IPS DF 4.7 (cell line): Measurements from ENCODE around the gene MRPL42.
"Not testable (repeated sequence)": the region's sequence is repeated elsewhere in the genome, so short reads cannot be mapped to it uniquely, and the experiment has no call there.

Source experiments
- DNase-seq: peaks from one replicate; pipeline ENCODE4 v3.0.0-alpha.2; 2013; ENCODE audit warnings: low spot score; ENCODE audit errors: extremely low read depth

The MRPL42 gene

GRCh38 chr12:93467351-93468007 lies at the start of gene MRPL42:
Gene MRPL42, plus strand, starts transcription at chr12:93467514. Its CDS starts 1,772 bp downstream, at chr12:93469286.
- peak; percentile 72 for DNase-seq

DNA sequence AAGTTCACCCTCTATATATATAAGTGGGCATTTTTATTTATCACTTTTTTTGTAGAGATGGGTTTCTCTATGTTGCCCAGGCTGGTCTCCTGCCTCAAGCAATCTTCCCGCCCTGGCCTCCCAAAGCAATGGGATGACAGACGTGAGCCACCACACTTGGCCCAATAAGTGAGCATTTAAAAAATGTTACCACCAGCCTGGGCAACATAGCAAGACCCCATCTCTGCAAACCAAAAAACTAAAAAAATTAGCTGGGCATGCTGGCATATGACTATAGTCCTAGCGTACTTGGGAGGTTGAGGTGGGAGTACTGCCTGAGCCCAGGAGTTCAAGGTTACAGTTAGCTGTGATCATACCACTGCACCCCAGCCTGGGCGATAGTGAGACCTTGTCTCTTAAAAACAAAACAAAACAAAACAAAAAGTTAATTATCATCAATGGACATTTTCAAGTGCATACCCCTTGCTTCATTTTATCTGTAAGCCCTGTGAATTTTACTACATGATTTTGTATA lies 49.3 kb upstream of the MRPL42 start:
- no peak for DNase-seq

DNA sequence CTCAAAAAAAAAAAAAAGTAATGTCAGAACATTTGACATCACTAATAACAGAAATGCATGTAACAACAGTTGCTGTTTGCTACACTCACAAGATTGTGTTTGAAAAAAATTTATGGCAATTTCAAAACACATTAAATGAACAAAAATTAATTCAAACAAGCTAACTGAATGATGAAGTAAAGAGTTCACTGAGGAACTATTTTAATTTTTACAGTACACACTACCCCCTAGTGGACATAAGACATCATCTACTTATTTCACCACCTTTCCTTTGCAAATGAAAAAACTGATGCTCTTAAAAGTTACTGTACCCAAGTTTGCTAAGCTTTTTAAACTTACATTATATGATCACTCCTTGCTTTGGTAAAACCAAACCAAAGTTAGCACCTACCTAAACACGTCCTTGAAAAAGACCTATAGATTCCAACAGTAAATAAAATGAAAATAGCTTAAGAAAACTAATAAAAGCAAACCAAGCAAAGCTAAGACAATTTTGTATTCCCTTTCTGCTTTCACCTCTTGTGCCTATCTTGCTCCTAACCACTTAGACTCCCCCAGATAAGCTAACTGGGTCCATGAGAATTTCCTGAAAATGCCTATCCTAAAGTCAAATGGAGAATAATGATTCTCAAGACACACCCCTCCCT lies 47.8 kb upstream of the MRPL42 start:
- no peak for DNase-seq

DNA sequence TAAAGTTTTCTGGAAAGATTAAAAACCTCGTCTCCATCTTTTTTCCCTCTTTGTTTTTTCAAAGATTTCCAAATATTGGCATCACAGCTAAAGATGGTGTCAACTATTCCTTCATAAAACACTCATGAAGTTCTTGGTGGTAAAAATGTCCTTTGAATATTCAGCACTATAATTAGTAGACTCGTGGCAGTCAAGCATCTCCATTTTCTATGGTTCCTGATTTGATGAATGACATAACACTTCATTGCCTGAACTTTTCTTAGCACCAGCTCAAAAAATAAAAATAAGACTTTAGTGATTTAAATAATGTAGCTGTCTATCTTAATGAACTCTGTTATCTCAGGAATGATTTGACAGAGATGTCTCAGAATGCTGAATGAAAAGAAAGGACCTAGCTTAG lies 45.3 kb upstream of the MRPL42 start:
- DNase-seq = no peak

DNA sequence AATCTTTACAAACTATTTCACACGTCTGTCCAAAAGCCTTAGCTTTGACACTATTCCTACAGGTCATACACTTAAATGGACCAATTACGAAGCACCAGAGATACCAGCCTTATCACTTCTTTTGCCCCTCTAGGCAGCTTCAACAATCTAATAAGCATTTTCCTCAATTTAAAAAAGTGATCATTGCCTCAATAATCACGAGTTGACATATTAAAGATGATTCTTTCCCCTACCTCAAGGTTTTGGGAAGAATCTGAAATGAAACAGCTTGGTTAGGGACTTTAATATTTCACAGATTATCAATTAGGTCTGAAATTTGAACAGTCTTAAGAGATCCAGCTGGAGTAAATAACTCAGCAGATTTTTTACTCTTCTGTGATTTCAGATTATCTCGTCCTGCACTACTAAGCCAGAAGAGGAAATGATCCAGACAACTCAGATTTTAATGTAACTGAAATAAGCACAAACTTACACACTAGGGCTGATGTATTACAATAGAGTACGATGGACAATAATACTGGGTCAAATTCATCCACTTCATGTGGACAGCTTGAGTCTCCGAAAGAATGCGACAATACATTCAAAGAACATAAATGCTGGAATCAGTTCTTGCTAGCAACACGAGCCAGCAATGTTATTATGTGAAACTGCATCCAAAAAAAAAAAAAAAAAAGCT lies 41.4 kb upstream of the MRPL42 start:
- DNase-seq = no peak

DNA sequence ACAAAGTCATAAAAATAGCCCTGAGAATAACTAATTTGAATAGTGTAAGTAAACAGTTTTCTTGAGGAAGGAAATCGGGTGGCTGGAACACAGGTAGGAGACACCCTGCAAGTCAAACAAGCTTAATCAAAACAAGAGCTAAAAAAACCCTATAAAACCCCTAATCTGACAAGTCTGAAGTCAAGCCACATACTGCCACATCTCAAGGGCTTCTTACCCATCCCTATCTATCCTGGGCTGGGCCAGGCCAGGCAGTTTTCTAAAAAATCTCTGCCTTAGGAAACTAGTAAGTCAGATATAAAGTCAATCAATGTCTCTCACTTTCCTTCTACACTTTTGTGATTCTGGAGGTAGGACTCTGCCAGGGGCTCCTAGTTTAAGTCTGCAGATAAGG lies 40.9 kb upstream of the MRPL42 start:
- DNase-seq = no peak

DNA sequence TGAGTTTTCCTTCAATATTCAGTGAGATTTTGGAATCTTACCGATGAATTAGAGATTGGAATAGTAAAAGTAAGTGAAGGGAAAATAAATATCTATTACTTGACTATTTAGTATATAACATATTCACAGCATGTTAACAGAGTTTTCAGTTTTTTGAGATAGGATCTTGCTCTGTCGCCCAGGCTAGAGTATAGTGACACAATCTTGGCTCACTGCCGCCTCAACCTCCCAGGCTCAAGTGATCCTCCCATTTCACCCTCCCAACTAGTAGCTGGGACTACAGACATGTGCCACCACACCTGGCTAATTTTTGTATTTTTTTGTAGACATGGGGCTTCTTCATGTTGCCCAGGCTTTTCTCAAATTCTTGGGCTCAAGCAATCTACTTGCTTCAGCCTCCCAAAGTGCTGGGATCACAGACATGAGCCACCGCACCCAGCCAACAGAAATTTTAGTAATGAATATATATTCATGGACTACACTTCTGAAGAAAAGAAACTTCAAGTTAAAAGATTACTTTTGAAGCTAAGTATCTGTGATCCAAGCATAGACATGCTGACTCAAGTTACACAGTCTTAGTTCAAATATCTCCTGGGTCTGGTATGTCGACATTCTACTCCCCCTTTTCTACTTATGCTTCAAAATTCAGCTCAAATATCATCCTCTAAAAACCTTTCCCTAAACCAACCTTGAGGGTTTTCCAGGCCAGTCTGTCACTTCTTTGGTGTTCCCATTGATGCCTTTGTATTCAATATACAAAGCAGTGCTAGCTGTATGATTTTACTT lies 39.3 kb upstream of the MRPL42 start:
- no peak for DNase-seq

DNA sequence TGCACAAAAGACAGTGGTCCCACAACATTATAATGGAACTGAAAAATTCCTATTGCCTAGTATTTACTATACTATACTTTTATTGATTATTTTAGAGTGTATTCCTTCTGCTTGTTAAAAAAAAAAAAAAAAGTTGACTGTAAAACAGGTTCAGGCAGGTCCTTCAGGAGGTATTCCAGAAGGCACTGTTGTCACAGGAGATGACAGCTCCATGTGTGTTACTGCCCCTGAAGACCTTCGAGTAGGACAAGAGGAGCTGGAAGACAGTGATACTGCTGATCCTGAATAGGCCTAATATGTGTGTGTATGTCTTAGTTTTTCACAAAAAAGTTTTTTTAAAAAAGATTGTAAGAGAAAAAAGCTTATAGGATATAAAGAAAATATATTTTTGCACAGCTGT lies 37.9 kb upstream of the MRPL42 start:
- DNase-seq = no peak

- no peak for DNase-seq
Measured at GRCh38 chr12:93429852-93430251, 37.5 kb upstream of the MRPL42 start.

GRCh38 chr12:93430280-93430679 lies 37.0 kb upstream of the MRPL42 start:
- no peak for DNase-seq

- DNase-seq = not testable (repeated sequence)
Measured at GRCh38 chr12:93432031-93432430, 35.3 kb upstream of the MRPL42 start.

DNA sequence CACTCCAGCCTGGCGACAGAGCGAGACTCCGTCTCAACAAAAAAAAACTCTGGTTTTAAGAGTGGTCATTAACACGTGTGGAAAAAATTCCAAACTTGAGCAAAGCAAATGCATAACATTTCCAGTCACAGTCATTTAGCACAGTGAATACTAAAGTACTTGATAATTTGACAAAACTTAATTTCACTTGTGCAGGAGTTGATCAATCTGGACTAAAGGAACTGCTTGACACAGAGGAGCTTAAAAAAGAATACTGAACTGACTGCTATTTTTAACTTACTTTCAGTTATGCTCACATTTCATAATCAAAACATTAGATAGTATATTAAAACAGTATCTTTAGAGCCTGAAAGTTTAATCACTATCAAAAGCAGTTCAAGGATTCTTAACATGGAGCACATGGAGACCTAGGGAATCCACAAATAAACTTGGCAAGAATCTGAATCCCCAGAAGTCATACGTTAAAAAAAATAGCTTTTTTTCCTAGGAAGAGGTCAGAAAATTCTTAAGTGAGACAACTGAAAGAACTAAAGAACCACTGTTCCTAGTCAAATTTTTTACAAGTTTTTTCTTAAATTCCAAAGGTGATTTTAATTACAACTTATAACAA lies 33.0 kb upstream of the MRPL42 start:
- no peak for DNase-seq

GRCh38 chr12:93438266-93439050 lies 28.9 kb upstream of the MRPL42 start:
- DNase-seq = no peak

DNA sequence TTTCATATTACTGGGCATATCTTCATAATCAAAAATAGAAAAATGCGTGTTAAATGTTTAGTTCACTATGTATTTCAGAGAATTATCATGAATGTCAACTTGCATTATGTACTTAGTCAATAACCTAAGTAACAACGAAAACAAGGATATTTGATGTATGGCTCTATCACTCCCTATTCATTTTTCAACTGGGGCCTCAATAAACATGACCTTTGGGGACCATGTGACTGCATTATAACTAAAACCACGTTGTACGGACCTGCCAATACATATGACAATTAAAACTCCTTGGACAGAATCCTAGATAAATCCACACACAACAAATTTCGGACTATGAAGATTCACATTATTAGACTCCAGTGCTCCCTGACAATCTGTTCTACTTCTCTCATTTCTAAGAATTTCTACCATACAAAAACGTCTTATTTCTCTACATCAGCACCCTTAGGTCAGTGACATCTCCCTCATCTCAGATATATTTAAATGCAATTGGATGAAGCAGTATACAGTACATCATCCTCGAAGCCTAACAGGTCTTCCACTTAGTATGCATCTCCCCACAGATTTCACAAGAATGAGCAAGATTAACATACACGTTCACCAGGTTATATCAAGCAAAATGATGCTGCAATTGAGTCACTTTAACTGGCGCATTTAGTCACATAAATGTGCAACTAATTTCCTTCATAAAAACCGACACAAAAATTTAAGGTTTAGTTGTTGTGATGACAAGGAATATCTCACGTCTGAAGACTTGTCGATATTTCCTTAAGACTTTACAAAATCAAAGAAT lies 27.1 kb upstream of the MRPL42 start:
- no peak for DNase-seq

GRCh38 chr12:93441081-93441616 lies 26.2 kb upstream of the MRPL42 start:
- no peak for DNase-seq

- DNase-seq = peak; percentile 66
Measured at GRCh38 chr12:93441617-93442410, 25.5 kb upstream of the MRPL42 start, which contains the start of gene UBE2N. Gene UBE2N, minus strand, starts transcription at chr12:93441947. Its CDS starts 63 bp downstream, at chr12:93441884.

DNA sequence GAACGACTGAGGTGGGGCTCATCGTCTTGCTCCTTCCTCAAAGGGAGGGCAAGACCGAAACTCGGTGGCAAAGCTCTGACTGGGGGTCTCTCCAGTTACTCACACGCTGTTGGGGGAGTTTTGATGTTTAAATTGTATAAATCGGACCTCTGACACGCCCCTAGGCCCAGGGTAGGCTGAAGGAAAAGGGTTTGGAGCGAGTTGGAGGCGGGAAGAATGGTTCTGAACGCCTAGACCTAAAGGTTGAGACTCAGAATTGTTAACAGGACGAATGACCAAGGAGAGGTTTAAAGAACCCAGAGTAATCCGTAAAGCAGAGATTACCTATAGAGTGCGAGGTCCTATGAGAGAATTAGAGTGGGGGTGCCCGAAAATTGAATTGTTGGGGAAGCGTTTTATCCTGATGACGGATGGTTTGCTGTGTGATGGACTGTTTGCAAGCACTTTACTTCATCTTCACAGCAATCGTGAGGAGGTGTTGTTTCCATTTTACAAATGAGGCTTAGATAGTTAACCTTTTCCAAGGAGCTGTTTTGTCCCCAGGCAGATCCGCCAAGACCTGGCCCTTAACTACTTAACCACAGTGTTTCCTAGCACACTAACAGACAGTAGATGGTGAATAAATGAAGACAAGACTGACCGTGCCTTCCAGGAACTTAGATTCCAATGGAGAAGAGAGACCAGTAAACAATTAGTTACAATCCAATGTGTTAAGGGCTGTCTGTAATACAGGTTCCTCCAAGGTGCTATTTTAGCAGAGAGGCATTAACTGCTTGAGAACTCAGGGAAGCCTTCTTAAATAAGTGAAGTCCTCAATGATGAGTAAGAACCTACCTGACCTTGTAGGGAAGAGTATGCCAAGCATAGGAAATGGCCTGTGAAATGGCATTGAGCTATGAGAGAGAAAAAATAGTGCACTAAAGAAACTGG lies 24.6 kb upstream of the MRPL42 start:
- DNase-seq = no peak
